K562 (cell line): ENCODE measurements around the gene NRXN2. TPM values are rescaled to one million over a fixed set of nuclear protein-coding genes. Genes with fewer than 3 reads are reported as not detected.

Experiments used
- ATAC-seq: fragments of 200-7000 bp; cut with Tn5 transposase; 3 replicates; pipeline ENCODE4 v1.9.1; 2020; ENCODE audit warnings: moderate library complexity
- BruUV-seq: library from RNA; stranded (reverse); fragments of 400-500 nt; replicated peaks from 2 replicates; lab custom pipeline; 2021; lab: Mats Ljungman, UMichigan
- CTCF ChIA-PET: fragments of 300-600 bp; formaldehyde crosslinking; extraction: SDS; loops from one replicate; lab custom pipeline; 2021; ENCODE audit warnings: low intra/inter-chr PET ratio; lab: Yijun Ruan, JAX
- POLR2A ChIA-PET: fragments of 300-600, 350-650 bp; sonication (Branson Sonifier 250); formaldehyde crosslinking; extraction: SDS; loops from one replicate; lab custom pipeline; 2021; ENCODE audit warnings: antibody characterized with exemption, inconsistent platforms; lab: Yijun Ruan, JAX
- DNase-seq, 4 experiments: peaks; one replicate each; pipeline versions ENCODE4 v3.0.0 to v3.0.0-alpha.2; 2011 to 2018; ENCODE audit warnings: low spot score in 3 of 4, mixed read lengths in 3 of 4; ENCODE audit errors: extremely low read depth in 1 of 4
- FAIRE-seq: peaks from 2 replicates; lab custom pipeline; 2011; peaks lifted over from hg19 to GRCh38; lab: Jason Lieb, UNC
- H2AFZ ChIP-seq: 2 replicates; pipeline ENCODE4 v1.6.0; 2011; ENCODE audit warnings: low read depth, low read length, control low read depth, inconsistent platforms
- H3K27ac ChIP-seq: fragments of 200-600 bp; 3 replicates; pipeline ENCODE4 v1.8.0; 2011; ENCODE audit warnings: low read depth, mild to moderate bottlenecking, control low read depth, inconsistent platforms, low read length, moderate library complexity, mixed read lengths; ENCODE audit errors: extremely low read depth
- H3K27me3 ChIP-seq, 2 experiments: fragments of 300-600 bp in 1 of 2; 2 replicates in 1 of 2; 3 replicates in 1 of 2; pipeline versions ENCODE4 v1.6.0 to v1.8.0; 2011; ENCODE audit warnings: inconsistent platforms in 2 of 2, low read length in 2 of 2, mild to moderate bottlenecking in 1 of 2, mixed read lengths in 1 of 2, moderate library complexity in 1 of 2; ENCODE audit not compliant: control insufficient read depth in 2 of 2, insufficient read depth in 2 of 2
- H3K36me3 ChIP-seq: fragments of 300-600 bp; 3 replicates; pipeline ENCODE4 v1.8.0; 2011; ENCODE audit warnings: mild to moderate bottlenecking, low read length, inconsistent platforms; ENCODE audit not compliant: control insufficient read depth, insufficient read depth
- H3K4me1 ChIP-seq, 2 experiments: fragments of 200-600 bp in 1 of 2; replicated peaks in 1 of 2; 2 replicates in 1 of 2; 3 replicates in 1 of 2; pipeline versions ENCODE4 v1.5.1 to v1.8.0; 2011; ENCODE audit warnings: inconsistent platforms in 2 of 2, low read length in 2 of 2, mild to moderate bottlenecking in 1 of 2, mixed read lengths in 1 of 2, moderate library complexity in 1 of 2; ENCODE audit not compliant: control insufficient read depth in 2 of 2, insufficient read depth in 2 of 2
- H3K4me2 ChIP-seq: 2 replicates; pipeline ENCODE4 v1.6.1; 2011; ENCODE audit warnings: low read length, control low read depth, inconsistent platforms, mixed read lengths; ENCODE audit not compliant: insufficient read depth
- H3K4me3 ChIP-seq: fragments of 200-600 bp; sonication (generic), shearing (Covaris generic); 2 replicates; pipeline ENCODE4 v1.5.1; 2016; ENCODE audit warnings: control low read depth, inconsistent platforms
- H3K79me2 ChIP-seq: fragments of 200-600 bp; 3 replicates; pipeline ENCODE4 v1.8.0; 2011; ENCODE audit warnings: low read length, inconsistent platforms; ENCODE audit not compliant: control insufficient read depth, insufficient read depth
- H3K9ac ChIP-seq, 2 experiments: 2 replicates each; pipeline versions ENCODE4 v1.6.0 to v1.6.1; 2011; ENCODE audit warnings: low read depth in 2 of 2, low read length in 2 of 2, control low read depth in 1 of 2, inconsistent platforms in 1 of 2, mild to moderate bottlenecking in 1 of 2, mixed read lengths in 1 of 2; ENCODE audit not compliant: insufficient read depth in 1 of 2
- H3K9me1 ChIP-seq: one replicate; pipeline ENCODE4 v1.6.0; 2011; ENCODE audit warnings: inconsistent platforms, mild to moderate bottlenecking, low read length, moderate library complexity; ENCODE audit not compliant: control insufficient read depth, insufficient read depth
- H3K9me3 ChIP-seq: replicated peaks from 2 replicates; pipeline ENCODE4 v1.5.1; 2011; ENCODE audit warnings: low read depth, low read length, inconsistent platforms; ENCODE audit not compliant: control insufficient read depth, insufficient read depth
- H4K20me1 ChIP-seq: replicated peaks from 2 replicates; pipeline ENCODE4 v1.6.1; 2011; ENCODE audit warnings: low read length, inconsistent platforms, mixed read lengths; ENCODE audit not compliant: control insufficient read depth, insufficient read depth
- ELF1 ChIP-seq: fragments of 200-800 bp; sonication (Bioruptor generic); IDR thresholded peaks from 2 replicates; pipeline ENCODE4 v1.6.1; 2016; ENCODE audit warnings: missing genetic modification characterization, missing compliant biosample characterization
- FOS ChIP-seq: IDR thresholded peaks from 3 replicates; pipeline ENCODE4 v1.6.1; 2011; ENCODE audit not compliant: insufficient read length; ENCODE audit errors: extremely low read depth
- ZNF263 ChIP-seq: sonication (generic); formaldehyde crosslinking; IDR thresholded peaks from 2 replicates; pipeline ENCODE4 v1.8.0; 2022; ENCODE audit warnings: mild to moderate bottlenecking, missing genetic modification reagents, borderline replicate concordance
- WGBS: fragments of 100-300 bp; shearing (Covaris generic); methylation state at CpG from one replicate; pipeline ENCODE4 v1.1.6; 2016; ENCODE audit warnings: low coverage, mixed read lengths; ENCODE audit not compliant: insufficient coverage; ENCODE audit errors: missing lambda C conversion rate; 5-methylcytosine and 5-hydroxymethylcytosine counted together
- in situ Hi-C: fragments of 300-500 bp; cut with MboI; formaldehyde crosslinking; loops from 4 replicates; pipeline ENCODE4 v1.15.0; 2018; ENCODE audit warnings: inconsistent platforms, mixed read lengths
- intact Hi-C: fragments of 100-400 bp; cut with micrococcal nuclease; formaldehyde crosslinking; loops from 2 replicates; pipeline ENCODE4 v1.14.2; 2022
- polyA plus RNA-seq, 8 experiments: library from polyadenylated mRNA; depleted of rRNA in 4 of 8; stranded (reverse) in 5 of 8; unstranded in 3 of 8; fragments of >200 nt; fragmentation: Nextera tagmentation in 2 of 8; fragmentation: Illumina TruSeq in 1 of 8; extraction: Ambion mirVana in 2 of 8; extraction: Trizol in 1 of 8; gene quantifications; 2 replicates each; pipeline versions ENCODE4 v1.2.1 to v1.2.3, GENCODE V29; 2011 to 2014; ENCODE audit warnings: inconsistent platforms in 1 of 8, missing spikeins in 1 of 8
- total RNA-seq, 7 experiments: library from RNA; depleted of rRNA in 6 of 7; stranded (reverse); fragments of >200 nt in 6 of 7; fragmentation: Illumina TruSeq in 2 of 7; extraction: Trizol in 2 of 7; gene quantifications; 2 replicates each; pipeline versions ENCODE4 v1.2.1 to v1.2.3, GENCODE V29; 2011 to 2021; ENCODE audit warnings: low replicate concordance in 1 of 7
- TF ChIP-seq, protein P1 (sequence below), 2 experiments: fragments of 450-650 bp; formaldehyde crosslinking in 1 of 2; IDR thresholded peaks; 2 replicates each; pipeline versions ENCODE4 v1.4.0 to v1.6.1; 2014 to 2020; ENCODE audit warnings: mild to moderate bottlenecking in 2 of 2, borderline replicate concordance in 1 of 2, low read depth in 1 of 2

Gene NRXN2
- total and polyA plus RNA-seq, 9 of the 15 experiments (the other 6 are each of a cell fraction or from before 2014, with no cell fraction given), result 0.07 to 0.47 (median 0.15) TPM; not detected in 4

DNA sequence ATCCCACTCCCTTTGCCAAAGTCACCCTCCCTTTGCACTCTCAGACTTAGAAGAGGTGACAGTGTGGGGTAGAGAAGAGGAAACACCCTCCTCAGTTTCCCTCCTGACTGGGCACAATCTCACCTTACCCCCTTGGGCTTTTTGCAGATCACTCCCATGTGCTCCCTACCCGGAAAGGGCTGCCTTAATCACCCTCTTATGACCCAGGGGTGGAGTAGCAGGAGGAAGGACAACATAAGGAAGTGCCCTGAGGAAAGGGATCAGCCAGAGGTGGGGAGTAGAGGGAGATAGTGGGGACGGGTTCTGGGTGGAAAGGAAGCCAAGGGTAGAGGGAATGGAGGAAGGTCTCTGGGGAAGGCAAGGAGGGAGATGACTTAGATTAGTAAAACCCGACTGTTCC lies 52.0 kb downstream of the NRXN2 start:
- Histone ChIP-seq H3K27me3 (peaks cover 25 to 39% of the 10 kb centered on the region in 2 experiments; a peak in 4 of 5 replicates), H3K9me1 (no peaks in the 10 kb centered on the region), H3K27ac (no peak overlapping the region), H3K79me2 (no peaks in the 10 kb centered on the region), H3K36me3 (no peaks in the 10 kb centered on the region), H3K4me3 (no peak overlapping the region), H3K9ac (no peak overlapping the region), H3K4me2 (no peak overlapping the region), H4K20me1 (0 out of 2 replicates have a peak, but pooled peaks cover 3% of the 10 kb centered on the region), H3K4me1 (peaks cover 5 to 6% of the 10 kb centered on the region in 2 experiments; a peak in 4 of 5 replicates), H3K9me3 (no peaks in the 10 kb centered on the region), H2AFZ (no peak overlapping the region)
- in situ Hi-C loops, result no loop called here
- DNase-seq (peak in 1 of 4 experiments; percentile 28), ATAC-seq (no peak), FAIRE-seq (no peak)
- intact Hi-C loops, result no loop called here
- ChIA-PET CTCF (no interaction called here), POLR2A (interaction anchor here (1.1 kb wide), 1 partner anchor 18 kb away, joined by 4 read pairs; no protein-coding TSS in a partner anchor)
- BruUV-seq, result no TSS peak
- 7% methylated on average over 3 of the region's 3 CpGs for WGBS
- TF ChIP-seq FOS (no peak), ELF1 (peak; percentile 50; the same call in 1 of the 2 replicates), ZNF263 (CRISPR knock-in tag) (peak; percentile 63)

DNA sequence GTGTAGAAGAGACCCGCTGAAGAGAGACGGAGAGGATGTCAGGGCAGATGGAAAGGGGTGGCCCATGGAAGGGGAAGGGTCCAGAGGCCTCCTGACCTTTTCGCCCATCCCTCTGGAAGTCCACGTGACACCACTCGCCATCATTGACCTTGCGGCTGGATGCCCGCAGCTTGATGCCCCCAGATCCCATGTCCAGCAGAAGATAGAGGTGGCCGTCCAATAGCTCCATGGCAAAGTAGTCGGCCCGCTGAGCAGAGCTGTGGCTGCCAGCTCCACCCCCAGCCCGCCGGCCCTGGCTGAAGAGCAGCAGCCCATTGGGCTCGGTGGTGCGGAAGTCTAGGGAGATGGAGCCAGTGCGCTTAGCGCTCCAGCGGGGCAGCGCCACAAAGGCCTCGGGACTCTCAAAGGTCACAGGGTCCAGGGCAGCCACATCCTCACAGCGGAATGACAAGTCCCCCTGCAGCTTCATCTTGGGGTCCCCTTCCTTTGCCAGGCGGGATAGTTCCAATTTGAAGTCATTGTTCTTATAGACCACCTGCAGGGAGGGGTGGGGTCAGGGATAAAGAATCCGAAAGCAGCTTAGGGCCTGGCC lies 55.7 kb downstream of the NRXN2 start:
- WGBS, result 66% methylated on average over 22 of the region's 22 CpGs
- H4K20me1 ChIP-seq, result no peaks in the 10 kb centered on the region
- in situ Hi-C loops (no loop called here), intact Hi-C loops (no loop called here)
- no peak overlapping the region for H3K4me3 ChIP-seq
- FAIRE-seq (no peak), DNase-seq (no peak), ATAC-seq (no peak)
- no peaks in the 10 kb centered on the region for H3K9me1 ChIP-seq
- H3K27me3 ChIP-seq, result peaks cover 6 to 14% of the 10 kb centered on the region in 2 experiments; a peak in 3 of 5 replicates
- H3K27ac ChIP-seq, result no peak overlapping the region
- POLR2A ChIA-PET, result interaction anchor here (0.8 kb wide), 1 partner anchor 12 kb away, joined by 3 read pairs; no protein-coding TSS in a partner anchor
- no peaks in the 10 kb centered on the region for H3K79me2 ChIP-seq
- no TSS peak for BruUV-seq
- H3K4me2 ChIP-seq, result no peak overlapping the region
- H2AFZ ChIP-seq, result no peak overlapping the region
- peaks cover 9 to 10% of the 10 kb centered on the region in 2 experiments for H3K4me1 ChIP-seq
- CTCF ChIA-PET, result no interaction called here
- H3K9ac ChIP-seq, result no peak overlapping the region
- no peaks in the 10 kb centered on the region for H3K36me3 ChIP-seq
- H3K9me3 ChIP-seq, result no peaks in the 10 kb centered on the region
- TF ChIP-seq, protein P1, sequence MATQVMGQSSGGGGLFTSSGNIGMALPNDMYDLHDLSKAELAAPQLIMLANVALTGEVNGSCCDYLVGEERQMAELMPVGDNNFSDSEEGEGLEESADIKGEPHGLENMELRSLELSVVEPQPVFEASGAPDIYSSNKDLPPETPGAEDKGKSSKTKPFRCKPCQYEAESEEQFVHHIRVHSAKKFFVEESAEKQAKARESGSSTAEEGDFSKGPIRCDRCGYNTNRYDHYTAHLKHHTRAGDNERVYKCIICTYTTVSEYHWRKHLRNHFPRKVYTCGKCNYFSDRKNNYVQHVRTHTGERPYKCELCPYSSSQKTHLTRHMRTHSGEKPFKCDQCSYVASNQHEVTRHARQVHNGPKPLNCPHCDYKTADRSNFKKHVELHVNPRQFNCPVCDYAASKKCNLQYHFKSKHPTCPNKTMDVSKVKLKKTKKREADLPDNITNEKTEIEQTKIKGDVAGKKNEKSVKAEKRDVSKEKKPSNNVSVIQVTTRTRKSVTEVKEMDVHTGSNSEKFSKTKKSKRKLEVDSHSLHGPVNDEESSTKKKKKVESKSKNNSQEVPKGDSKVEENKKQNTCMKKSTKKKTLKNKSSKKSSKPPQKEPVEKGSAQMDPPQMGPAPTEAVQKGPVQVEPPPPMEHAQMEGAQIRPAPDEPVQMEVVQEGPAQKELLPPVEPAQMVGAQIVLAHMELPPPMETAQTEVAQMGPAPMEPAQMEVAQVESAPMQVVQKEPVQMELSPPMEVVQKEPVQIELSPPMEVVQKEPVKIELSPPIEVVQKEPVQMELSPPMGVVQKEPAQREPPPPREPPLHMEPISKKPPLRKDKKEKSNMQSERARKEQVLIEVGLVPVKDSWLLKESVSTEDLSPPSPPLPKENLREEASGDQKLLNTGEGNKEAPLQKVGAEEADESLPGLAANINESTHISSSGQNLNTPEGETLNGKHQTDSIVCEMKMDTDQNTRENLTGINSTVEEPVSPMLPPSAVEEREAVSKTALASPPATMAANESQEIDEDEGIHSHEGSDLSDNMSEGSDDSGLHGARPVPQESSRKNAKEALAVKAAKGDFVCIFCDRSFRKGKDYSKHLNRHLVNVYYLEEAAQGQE (IDR thresholded peaks at IDR 0.05; ENCODE audit: borderline replicate concordance), result no peak
- TF ChIP-seq, protein P1 (CRISPR knock-in tag; IDR thresholded peaks at IDR 0.05; ENCODE audit: low read depth), result no peak
